ENCODE measurements around the gene PANX1.

The PANX1 gene

DNA sequence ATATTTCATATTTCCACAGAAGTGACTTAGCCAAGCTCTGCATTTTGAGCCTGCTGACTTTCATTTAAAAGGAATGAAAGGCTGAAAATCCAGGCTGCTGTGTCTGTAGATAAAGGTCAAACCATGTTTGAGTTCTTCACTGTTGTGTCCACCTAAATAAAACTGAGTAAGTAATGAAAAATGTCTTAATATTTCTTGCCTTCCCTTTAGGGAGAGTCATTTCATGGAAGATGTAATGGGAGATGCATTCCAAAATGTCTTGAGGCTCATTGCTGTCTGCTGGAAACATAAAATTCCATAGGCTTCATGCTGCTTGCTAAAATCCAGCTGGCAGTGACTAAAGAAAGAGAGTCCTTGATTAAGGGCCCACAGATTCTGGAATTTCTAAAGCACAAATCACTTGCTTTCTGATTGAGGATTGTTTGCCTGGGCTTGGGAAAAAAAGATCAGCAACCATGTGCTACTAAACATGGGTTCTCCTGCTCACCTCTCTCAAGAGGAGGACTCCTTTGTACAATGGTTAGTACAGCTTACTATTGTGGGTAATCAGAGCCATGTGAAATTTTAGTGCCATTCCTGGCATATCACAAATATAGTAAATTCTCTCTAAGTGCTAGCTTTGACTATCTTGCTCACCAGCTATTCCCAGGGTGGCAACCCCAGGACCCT is 56.9 kb downstream of the PANX1 start:
- H3K4me3 ChIP-seq (ENCODE audit: low read depth, low read length) = no peak overlapping the region
- TF ChIP-seq, protein P1, sequence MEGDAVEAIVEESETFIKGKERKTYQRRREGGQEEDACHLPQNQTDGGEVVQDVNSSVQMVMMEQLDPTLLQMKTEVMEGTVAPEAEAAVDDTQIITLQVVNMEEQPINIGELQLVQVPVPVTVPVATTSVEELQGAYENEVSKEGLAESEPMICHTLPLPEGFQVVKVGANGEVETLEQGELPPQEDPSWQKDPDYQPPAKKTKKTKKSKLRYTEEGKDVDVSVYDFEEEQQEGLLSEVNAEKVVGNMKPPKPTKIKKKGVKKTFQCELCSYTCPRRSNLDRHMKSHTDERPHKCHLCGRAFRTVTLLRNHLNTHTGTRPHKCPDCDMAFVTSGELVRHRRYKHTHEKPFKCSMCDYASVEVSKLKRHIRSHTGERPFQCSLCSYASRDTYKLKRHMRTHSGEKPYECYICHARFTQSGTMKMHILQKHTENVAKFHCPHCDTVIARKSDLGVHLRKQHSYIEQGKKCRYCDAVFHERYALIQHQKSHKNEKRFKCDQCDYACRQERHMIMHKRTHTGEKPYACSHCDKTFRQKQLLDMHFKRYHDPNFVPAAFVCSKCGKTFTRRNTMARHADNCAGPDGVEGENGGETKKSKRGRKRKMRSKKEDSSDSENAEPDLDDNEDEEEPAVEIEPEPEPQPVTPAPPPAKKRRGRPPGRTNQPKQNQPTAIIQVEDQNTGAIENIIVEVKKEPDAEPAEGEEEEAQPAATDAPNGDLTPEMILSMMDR (IDR thresholded peaks at IDR 0.05; ENCODE audit: low read depth, low read length) = no peak

DNA sequence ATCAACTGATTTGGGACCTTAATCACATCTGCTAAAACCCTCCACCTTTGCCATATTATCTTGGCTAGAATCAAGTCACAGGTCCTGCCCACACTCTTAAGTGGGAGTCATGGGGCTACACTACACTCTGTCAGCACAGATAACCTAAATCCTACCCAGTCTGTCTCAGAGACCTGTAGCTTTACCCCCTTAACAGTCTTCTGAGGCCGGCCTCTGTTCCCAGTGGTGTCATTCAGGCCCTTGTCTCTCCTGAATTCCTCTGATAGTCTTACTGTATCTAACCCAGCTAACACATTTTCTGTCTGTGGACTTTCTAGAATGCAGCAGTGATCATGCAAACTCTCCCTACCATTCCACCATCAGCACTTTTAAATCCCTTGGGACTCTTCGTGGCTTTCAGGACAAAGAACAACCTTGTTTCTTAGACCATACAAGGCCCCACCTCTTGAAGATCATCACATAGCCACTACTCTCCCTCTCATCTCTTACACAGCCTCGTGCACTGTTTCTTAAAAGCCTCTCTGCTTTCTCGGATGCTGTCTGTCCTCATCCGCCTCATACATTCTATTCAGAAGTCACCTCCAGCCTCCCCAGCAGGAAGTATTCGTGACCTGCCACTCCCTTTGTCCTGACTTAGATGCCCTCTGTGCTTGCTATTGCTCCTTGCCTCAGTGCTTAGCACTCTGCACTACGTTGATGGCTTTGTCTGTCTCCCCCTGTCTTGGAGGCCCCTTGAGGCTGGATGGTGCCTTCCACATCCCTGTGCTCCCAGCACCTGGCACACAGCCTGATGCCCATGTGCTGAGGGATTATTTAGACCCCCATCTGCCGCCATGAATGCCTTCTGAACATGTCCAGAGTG is 57.9 kb downstream of the PANX1 start:
- TF ChIP-seq, protein P1 (IDR thresholded peaks at IDR 0.05; ENCODE audit: low read depth, low read length) = no peak

DNA sequence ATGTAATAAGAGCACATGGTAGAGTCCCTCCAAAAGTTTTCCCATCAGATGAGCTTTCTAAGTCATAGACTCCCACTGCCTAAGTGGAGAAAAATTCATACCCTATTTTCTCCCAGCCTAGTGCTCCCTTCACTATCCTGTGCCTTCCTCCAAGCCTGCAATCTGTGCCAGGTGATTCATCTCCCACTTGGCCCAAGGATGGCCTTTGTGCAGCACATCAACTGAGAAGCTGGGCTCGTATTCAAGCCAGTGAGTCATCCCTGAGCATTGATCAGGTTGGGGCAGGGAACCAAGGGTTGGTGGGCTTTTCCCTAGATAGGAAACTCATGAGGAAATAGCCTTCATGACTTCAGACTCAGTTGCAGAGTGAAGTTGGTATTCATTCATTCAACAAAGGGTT is 64.6 kb downstream of the PANX1 start:
- no peak overlapping the region for H3K4me3 ChIP-seq (ENCODE audit: low read depth, low read length)
- TF ChIP-seq, protein P1 (IDR thresholded peaks at IDR 0.05; ENCODE audit: low read depth, low read length) = no peak

More for the DNA sequence above, 57.9 kb downstream of the PANX1 start:
- no peak overlapping the region for H3K4me3 ChIP-seq (ENCODE audit: low read depth, low read length)

DNA sequence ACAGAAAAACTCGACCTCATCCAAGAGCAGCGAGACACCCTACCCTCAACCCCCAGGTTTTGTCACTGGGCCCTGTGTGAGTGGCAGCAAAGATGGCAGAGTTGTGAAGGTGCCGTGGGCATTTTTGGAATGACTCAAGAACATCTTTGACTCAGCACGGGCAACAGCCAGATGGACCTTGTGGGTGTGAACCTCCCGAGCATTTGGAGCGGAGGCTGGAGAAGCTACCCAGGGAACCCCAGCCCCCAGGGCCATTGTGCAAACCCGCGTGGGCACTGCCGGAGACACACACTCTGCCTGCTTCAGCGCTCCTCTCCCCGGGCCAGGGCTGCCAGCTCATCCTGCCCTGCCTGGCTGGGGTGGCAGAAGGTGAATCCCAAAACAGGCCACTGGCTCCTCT is 66.1 kb downstream of the PANX1 start:
- H3K4me3 ChIP-seq (ENCODE audit: low read depth, low read length) = no peak overlapping the region
- TF ChIP-seq, protein P1 (IDR thresholded peaks at IDR 0.05; ENCODE audit: low read depth, low read length) = no peak

DNA sequence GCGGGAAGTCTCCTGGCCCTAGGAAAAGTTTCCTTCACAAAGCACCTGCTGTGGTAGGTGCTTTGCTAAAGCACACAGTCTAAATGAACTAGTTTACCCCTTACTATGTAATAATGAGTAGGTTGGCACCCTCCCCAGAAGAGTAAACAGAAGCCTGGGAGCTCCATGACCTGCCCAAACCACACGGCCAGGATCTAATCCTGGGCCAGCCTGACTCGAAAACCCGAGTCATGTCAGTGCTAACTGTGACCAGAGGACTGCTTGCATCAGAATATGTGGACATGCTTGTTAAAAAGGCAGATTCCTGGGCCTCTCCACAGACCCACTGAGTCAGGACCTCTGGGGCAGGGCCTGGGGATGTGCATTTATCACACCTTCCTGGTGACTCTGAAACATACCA is 67.7 kb downstream of the PANX1 start:
- TF ChIP-seq, protein P1 (IDR thresholded peaks at IDR 0.05; ENCODE audit: low read depth, low read length) = no peak
- H3K4me3 ChIP-seq (ENCODE audit: low read depth, low read length) = no peak overlapping the region

DNA sequence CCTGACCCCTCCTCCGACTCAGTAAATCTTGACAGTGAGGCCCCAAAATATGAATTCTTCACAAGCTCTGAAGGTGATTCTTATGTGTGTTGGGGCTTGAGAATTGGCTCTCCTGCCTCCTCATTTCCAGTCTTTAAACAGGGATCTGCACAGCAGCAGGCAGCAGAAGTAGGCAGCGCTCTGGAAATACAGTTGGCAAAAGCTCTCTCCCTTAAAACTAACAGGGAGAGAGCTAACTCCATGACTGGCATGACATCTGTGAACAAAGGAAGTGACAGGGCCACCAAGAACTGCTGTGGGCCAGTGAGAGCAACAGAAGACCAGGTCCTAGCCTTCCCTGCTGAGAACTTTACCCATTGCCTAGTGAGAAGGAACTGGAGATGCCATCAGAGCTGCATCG is 70.1 kb downstream of the PANX1 start:
- TF ChIP-seq, protein P1 (IDR thresholded peaks at IDR 0.05; ENCODE audit: low read depth, low read length) = no peak
- H3K4me3 ChIP-seq (ENCODE audit: low read depth, low read length) = no peak overlapping the region
